T follicular helper cell (primary cell): ENCODE data around the gene ZNF462.

Experiments used
- DNase-seq: peaks from one replicate; pipeline ENCODE4 v3.0.0-alpha.2; 2020; ENCODE audit warnings: low read depth

The ZNF462 gene

DNA sequence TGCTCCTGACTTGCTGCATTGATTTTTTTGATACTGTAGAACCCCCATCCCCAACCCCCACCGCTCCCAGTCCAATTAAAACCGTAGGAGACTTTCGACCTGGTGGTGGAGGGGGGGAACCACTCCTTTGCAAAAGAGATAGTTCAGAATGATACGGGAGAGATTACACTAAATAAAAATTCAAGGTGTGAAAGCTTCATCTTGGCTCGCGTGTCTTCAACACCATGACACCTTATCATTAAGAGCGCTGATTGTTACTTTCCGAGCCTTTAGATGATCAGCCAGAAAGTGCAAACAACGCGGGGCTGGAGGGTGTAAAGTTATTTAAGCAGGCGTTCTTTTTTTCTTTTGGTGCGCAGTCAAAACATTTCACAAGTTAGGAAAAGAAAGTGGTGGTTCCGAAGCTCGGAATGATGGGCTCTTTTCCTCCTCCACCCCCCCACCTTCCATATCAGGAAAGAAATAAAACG is 1.3 kb upstream of the ZNF462 start:
- DNase-seq, result no peak

DNA sequence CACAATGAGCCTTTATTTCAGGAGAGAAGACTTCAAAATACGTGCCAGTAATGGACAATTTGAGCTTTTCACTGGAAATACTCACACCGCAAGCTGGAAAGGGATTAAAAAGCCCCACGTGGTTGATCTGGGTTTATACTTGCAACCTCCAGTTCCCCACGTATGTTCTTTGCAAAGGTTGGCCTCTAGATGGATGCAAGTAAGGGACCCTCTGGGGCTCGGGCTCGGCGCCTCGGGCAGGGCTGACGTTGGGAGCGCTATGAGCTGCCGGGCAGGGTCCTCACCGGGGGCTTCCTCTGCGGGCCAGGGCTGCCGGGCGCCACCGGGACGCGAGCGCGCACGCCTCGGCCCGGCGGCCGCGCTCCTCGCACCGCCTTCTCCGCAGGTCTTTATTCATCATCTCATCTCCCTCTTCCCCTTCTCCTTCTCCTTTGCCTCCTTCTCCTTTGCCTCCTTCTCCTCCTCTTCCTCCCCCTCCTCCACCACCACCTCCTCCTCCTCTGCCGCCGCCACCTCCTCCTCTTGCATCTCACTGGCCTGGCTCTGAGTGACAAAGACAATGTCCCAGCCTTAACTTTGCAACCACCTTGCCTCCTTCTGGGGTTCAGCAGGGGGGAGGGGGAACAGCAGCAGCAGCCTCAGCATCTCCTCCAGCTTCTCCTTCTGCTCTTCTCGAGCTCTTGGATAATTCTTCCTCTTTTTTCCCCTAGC is 701 bp upstream of the ZNF462 start:
- no peak for DNase-seq

DNA sequence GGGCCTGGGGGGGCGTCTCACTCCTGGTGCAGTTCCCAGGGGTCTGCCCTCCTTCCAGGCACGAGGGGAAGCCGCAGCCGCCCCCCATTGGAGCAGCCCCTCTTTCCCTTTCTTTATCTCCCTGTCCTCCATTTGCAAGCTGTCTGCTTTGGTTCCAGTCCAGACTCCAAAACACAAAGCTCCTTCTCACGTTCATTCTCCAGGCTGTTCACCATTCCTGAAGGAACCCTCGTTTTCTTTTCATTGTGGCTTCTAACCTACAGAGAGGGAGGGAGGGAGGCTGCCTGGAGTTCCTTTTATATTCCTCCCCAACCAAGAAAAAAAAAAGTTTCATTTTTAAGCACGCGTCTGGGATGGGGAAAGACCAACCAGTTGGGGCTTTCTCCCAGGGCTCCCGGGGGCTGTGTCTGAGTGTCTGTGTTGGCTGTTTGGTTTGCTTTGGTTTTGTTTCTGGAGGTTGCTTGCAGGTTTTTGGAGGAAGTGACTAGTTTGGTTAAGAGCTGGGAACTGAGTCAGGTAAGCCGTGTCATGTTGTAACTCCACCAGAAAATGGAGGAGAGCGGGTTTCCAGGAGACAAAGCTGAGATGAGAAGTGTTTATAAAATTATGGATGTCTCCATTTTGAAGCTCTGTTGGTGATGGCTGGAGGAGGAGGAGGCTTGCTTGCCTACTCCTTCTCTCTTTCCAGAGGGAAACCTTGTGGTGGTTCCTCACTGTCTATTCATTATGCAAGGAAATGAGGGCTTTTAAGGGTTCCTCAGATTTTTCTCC is 1.6 kb downstream of the ZNF462 start:
- DNase-seq, result no peak

DNA sequence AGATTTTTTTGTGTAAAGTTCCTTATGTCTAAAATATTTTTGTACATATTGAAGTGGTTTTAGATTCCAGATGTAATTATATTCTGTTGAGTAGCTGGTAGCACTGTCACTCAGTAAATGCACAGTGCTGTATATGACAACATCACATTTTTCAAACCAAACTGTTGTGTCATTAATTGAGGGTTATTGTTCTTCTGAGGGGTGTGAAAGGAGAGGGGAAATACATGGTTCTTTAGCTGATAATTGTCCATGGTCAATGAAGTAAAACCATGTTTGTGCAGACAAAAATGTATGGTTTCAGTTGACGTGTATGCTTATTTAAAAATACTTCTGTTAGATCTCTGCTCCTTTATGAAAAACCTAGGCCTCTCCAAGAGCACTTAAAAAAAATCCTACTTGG is 3.3 kb downstream of the ZNF462 start:
- no peak for DNase-seq

DNA sequence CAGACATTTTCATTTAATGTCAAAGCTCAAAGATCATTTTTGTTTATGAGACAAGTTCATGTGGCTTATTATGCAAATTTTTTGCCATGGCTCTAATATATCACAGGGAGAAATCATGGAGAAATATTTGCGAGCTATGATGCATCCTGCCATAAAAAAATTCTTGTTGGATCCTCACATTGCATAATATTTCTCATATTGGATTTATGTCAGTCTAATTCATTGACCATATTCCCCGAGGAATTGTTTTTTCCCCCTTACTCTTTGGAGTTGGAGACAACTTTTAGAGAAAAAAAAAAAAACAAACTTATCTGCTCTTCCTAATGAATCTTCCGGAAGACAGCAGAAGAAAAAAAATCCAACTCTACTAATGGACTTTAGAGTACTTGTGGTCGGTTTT is 4.3 kb downstream of the ZNF462 start:
- no peak for DNase-seq

DNA sequence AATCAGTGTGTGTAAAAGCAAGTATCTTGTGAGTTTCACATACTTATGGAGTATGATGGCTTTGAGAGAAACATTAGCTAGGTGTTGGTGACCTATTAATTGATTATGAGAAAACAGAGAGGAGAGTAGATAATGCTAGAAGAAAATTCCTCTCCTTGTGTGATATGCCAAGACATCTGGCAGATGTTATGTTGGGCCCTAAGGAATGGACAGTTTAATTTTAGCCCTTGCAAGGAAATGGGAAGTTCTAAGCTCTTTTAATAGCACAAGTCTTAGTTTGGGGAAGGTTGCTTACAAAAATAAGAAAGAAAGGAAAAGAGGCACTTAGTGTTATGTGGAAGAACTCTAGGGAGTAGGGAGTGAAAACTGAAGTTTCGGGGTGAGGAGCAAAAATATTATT is 5.1 kb downstream of the ZNF462 start:
- no peak for DNase-seq

DNA sequence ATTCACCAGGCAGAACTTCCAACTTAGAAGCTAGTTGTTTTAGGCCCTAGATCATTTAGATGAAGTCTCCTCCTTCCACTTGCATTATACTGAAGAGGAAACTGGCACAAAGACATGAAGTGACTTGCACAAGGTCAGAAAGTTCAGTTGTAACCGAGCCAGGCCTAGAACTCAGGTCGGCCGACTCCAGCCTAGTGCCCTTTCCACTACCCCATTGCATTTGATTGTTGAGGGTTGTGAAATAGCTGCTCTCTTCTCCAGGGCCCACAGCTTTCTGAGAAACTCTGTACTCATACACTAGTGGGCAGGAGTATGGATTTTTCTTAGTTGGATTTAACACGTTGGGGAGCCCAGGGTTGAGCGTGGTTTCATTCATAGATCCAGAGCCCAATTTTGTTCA is 5.6 kb downstream of the ZNF462 start:
- DNase-seq, result no peak

DNA sequence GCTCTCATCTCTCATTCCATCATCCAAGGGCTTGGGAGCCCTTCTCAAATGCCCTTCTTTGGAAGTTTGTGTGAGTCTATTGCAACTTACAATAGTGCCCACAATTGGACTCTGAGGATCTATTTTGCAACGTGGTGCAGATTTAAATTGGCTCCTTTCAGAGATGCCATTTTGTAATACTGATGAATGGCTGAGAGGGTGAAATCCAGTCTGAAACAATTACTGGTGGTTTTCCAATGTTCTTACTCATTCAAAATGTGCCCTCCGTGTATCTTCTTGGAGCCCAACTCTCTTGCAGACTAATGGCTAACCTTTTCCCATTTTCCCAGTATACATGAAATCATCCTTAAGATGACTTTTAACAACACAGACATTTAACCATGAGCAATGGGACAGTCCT is 6.1 kb downstream of the ZNF462 start:
- DNase-seq, result no peak

DNA sequence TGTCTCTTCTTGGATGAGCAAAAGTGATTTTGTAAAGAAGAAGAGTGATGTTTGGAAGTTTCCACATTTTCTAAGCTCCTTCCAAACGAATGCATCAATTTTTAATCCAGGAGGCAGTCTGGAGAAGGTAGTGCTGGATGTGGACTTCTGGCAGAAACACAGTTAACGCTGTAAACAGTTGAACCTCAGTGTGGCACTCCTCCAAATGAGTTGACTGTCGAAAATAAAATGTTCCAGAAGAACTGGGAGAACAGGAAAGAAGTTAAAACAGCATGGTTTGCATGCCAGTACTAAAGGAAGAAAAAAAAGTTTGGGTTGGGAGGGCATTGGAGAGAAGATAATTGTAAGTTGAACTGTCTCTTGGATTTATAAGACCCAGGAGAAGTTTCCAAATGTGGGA is 6.5 kb downstream of the ZNF462 start:
- no peak for DNase-seq

DNA sequence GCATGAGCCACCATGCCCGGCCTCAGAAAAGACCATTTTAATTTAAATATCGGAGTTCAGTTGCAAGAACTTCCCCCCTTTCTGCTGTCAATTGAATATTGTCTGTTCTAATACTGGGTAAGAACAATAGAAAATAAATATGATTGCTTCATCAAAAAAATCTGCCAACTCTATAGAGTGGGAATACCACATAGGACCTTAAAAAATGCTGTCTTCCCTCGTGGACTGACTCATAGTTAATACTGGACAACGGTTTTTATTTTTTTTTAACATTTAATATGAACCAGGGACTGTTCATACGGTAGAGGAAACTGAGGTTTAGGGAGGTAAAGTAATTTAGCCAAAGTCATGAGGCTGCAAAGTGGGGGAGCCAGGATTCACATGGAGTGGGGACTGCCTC is 9.7 kb downstream of the ZNF462 start:
- DNase-seq, result no peak

DNA sequence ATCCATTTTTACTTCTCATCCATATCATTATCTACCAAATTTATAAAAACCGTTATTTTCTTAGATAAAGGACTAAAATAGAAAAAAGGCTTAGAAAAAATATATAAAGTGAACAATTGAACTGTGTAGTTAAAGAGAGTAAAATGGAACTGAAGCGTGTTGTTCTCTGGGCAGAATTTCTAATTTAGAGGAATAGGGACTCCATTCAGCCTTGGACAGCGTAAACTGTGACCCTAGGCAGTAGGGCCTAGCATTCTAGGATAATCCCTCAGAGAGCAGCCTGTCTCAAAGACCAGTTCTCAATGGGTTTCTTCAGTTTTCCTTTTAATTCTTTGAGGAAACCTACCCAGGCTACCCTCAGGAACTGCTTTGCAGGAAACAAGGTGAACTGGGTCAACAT is 11.1 kb downstream of the ZNF462 start:
- no peak for DNase-seq

DNA sequence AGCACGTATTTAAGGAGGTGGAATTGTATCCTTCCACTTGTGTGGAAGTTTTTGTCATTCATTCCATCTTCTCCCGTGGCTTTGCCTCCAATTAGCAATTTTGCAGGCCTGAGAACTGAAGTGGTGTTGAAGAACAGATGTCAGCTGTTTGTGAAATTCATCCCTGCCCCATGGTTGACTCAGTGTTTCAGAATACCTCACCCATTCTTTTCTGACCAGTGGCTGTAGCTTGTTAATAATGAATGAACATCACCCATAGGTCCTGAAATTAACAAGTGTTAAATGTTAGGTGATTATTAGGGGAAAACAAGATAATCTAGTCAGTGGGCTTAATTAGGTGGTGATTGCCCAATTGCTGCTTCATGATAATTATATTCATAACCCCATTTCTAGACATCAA is 11.7 kb downstream of the ZNF462 start:
- no peak for DNase-seq

DNA sequence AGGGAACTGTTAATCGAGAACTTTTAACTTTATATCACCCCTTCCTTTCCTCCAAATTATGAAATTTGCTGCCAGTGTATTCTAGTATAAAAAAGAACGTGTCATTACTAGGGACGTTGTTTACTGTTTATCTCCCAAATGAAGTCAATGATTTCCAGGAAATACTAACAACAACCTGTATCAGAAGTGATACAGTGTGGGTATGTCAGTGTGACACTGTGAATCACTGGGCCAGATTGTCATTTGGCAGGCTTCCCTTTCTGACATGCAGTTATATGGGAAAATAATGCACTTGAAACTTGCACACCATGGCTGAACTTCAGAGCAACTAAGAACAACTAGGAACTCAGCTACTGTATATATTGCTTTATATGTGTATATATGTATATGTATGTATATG is 12.6 kb downstream of the ZNF462 start:
- no peak for DNase-seq

DNA sequence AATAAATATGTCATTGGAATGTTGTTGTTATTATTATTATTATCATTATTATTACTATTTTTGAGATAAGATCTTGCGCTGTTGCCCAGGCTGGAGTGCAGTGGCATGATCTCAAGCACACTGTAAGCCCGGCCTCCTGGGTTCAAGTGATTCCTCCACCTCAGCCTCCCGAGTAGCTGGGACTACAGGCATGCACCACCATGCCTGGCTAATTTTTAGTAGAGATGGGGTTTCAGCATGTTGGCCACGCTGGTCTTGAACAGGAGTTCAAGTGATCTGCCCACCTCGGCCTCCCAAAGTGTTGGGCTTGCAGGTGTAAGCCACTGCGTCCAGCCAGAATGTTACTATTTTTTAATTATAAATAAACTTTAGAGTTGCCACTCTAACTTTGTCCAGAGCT is 14.4 kb downstream of the ZNF462 start:
- DNase-seq, result no peak

DNA sequence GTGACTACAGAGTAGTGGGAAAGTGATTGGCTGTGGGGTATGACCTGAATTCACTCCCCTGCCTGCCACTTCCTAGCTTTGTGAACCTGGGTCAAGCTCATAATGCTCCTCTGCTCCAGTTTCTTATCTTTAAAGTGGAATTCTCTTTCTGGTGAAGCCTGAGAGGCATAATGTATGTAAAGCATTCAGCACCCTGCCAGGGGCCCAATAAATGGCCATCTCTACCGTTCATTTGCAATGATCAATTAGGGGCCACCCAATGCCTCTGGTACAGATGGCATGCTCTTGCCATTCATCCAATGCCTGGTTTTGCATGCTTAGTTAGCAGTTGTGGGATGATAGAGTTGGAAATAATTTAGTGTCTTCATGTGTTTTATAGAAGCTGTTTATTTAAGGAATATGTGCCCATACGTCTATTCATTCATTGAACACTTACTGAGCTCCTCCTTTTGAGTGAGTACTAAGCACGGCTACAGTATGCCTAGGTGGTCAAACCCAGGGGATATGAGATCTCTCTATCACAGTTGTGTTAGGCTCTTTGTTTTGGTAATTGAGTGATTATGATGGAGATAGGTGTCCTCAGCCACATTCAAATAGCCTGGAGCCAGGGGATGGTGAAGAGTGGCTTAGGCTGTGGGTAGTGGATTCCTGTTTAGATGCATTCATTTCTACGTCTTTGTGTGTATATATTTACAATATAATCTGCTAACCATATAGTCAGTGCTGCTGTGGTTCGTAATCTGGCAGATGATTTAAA is 15.3 kb downstream of the ZNF462 start:
- DNase-seq, result no peak

DNA sequence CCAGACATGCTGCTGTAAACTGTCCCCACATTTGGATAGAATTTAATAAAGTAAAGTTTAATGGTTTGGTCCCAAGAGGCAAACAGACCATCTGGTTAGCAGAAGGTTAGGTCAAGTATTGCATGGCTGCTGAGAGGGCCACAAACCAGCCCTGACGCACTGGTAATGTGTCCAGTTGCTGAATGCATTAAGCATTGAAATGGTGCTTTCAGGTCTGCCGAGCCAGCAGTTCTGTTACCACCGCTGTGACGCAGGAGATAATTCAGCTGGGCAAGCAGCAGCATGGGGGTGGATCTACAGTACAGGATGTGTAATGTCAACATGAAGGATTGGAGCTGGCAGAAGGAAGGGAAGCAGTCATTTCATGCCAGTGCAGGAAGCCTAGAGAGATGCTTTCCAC is 16.0 kb downstream of the ZNF462 start:
- DNase-seq, result no peak

DNA sequence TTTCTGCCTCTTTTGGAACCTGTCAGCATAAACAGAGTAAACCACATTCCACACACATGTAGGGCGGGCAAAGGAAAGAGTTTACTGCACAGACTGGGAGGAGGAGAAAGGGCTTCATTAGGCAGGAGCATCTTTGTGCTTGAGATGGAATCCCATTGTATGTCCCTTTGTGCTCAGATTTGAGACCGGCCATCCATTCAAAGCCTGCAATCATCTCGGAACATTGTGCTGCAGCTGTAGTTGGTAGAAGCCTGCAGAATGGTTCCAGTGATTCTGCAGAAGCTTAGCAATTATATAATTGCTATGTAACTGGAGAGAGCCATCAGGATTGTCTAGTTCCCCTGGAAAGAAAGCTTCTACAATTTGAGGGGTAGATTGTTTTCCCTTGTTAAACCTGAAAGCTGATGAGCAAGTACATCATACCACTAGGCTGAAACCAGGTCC is 16.5 kb downstream of the ZNF462 start:
- no peak for DNase-seq

DNA sequence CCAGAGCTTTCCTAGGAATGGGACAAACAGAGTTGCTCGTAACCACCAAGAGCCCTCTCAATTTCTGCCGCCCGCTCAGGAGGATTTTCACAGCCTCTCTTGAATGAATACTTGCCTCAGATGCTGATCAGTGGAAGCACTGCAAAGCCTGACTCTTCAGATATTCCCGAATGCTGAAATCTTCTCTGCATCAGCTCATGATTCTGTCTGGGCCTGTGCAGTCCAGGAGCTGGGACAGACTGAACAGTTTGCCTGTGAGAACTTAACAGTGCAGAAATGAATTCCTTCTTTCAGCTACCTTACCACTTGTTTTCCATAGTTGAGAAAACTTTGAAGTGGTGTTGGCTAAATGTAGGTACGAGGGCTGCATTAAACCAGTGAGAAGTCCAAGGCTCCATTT is 17.1 kb downstream of the ZNF462 start:
- DNase-seq, result no peak

DNA sequence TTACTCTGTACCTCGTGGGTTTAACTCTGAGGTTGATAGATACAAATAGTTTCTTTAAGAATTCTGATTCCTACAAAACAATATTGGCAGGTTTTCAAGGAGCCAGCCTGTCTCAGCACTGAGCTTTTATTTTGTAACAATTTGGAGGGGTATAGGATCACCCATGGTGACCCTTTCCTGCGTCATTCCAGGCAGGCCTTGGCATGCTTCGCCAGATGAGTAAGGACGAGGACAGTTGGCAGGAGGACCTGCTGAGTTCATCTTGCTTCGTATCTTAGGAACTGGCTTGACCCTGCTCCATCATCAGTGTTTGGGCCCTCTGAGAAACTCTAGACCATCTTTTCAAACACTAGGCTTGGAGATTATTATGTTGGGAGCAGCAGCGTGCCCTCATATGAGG is 17.9 kb downstream of the ZNF462 start:
- no peak for DNase-seq

DNA sequence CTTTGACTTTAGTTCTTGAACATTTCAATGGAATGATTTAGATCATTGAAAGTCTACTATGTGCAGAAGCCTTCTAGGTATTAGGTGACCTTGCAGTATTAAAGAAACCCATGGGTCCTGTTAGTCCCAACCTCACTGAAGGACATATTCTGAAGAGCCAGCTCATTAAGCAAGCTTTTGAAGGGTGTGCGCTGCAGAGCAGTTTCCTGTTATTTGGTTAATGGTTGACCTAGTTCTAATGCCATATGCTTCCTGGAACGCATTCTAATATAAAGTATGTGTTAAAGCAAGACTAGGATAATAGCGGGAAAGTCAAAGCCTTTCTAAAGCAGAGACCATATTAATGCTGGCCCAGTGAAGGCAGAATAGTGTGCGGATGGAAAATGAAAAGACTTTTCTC is 20.1 kb downstream of the ZNF462 start:
- DNase-seq, result no peak

DNA sequence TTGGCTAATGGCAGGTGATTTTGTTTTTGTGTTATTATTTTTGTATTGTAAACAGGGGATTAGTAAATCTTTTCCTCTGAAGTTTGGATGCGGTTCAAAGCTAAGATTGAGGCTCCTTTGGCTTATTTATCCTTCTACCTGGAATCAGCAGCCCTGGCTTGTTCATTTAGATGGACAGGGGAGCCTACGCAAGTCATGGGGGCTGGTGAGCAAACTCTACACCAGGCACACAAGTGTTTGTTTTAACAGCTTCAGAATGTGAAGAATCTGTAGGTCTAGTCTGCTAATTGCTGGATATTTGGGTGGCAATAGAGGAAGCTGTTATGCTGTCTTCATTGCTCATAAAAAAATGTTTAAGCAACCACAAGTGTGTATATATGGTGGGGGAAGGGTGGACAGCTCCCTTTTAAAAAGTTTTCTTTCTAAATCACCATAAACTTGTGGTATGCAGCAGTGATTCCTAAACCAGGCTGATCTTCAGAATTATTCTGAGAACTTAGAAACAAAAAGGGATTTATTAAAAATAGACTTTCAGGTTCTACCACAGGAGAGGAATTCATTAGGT is 20.7 kb downstream of the ZNF462 start:
- DNase-seq, result no peak

DNA sequence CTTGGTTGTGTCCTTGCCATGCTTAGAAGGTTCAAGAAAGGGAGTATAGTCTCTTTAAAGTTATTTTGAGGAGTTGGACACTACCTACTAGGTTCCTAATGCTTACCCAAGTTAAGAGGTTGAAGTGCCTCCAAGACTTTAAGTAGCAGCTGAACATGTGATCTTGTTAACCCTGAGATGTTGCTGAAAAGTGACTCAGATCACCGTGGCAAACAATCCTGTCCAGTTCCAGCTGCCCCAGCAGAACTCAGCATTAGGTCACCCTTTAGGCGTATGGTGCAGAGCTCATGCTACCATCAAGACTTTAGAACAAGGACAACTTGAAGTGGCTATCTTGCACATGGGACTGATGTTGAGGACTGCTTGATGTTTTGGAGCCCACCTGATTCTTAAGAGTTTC is 22.5 kb downstream of the ZNF462 start:
- no peak for DNase-seq
